PFSK-1 (cell line): Measurements from ENCODE around the gene SELENOP.

Experiments used
- FOXP2 ChIP-seq: optimal IDR thresholded peaks from 2 replicates; pipeline ENCODE3; 2011; ENCODE audit warnings: borderline replicate concordance, control low read depth, inconsistent platforms; ENCODE audit not compliant: insufficient read depth; ENCODE audit errors: extremely low read length, extremely low read depth
- POLR2AphosphoS5 ChIP-seq: IDR thresholded peaks from 2 replicates; pipeline ENCODE4 v1.6.1; 2012; ENCODE audit warnings: low read depth, mild to moderate bottlenecking, control low read depth, low read length, moderate library complexity
- SIN3A ChIP-seq: IDR thresholded peaks from 2 replicates; pipeline ENCODE4 v1.6.1; 2012; ENCODE audit warnings: mild to moderate bottlenecking, low read length, moderate library complexity, borderline replicate concordance; ENCODE audit not compliant: insufficient read depth
- TAF1 ChIP-seq: IDR thresholded peaks from 2 replicates; pipeline ENCODE4 v1.6.1; 2012; ENCODE audit warnings: low read length, control low read depth, borderline replicate concordance; ENCODE audit not compliant: insufficient read depth
- TF ChIP-seq, protein P1 (sequence below), 2 experiments: IDR thresholded peaks; 2 replicates each; pipeline versions ENCODE4 v1.6.1 to v1.8.0; 2011 to 2012; ENCODE audit warnings: low read depth in 2 of 2, low read length in 2 of 2, control low read depth in 1 of 2, inconsistent platforms in 1 of 2, mild to moderate bottlenecking in 1 of 2, moderate library complexity in 1 of 2; ENCODE audit not compliant: insufficient read depth in 1 of 2

DNA sequence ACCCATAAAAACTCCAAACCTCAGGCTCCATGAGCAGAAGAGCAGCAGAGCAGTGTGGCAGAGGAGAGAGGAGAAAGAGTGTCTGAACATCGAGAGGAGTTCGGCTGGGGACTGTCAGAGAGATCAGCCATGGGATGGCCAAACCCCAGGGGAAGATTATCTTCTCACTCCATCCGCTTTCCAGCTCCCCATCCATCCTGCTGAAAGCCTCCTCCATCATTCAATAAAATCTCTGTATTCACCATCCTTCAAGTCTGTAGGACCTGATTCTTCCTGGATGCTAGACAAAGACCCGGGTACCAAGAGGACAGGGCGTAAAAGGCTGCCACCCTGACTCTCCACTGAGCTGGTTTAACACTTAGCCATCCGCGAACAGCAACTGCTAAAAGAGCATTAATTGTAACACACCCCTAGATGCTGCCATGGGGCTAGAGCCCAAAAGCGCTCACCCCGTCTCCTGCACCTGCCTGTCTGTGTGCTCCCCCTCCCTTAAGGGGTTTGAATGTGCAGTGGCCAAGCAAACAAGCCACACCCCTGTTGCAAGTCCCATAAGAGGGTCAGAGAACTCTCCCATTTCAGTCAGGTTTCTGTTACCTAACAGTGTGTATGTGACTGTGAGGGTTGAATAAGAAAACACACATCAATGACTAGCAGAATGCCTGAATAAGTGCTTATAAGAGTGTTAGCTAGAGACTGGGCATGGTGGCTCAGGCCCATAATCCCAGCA is 13.9 kb upstream of the SELENOP start:
- TF ChIP-seq, protein P1, sequence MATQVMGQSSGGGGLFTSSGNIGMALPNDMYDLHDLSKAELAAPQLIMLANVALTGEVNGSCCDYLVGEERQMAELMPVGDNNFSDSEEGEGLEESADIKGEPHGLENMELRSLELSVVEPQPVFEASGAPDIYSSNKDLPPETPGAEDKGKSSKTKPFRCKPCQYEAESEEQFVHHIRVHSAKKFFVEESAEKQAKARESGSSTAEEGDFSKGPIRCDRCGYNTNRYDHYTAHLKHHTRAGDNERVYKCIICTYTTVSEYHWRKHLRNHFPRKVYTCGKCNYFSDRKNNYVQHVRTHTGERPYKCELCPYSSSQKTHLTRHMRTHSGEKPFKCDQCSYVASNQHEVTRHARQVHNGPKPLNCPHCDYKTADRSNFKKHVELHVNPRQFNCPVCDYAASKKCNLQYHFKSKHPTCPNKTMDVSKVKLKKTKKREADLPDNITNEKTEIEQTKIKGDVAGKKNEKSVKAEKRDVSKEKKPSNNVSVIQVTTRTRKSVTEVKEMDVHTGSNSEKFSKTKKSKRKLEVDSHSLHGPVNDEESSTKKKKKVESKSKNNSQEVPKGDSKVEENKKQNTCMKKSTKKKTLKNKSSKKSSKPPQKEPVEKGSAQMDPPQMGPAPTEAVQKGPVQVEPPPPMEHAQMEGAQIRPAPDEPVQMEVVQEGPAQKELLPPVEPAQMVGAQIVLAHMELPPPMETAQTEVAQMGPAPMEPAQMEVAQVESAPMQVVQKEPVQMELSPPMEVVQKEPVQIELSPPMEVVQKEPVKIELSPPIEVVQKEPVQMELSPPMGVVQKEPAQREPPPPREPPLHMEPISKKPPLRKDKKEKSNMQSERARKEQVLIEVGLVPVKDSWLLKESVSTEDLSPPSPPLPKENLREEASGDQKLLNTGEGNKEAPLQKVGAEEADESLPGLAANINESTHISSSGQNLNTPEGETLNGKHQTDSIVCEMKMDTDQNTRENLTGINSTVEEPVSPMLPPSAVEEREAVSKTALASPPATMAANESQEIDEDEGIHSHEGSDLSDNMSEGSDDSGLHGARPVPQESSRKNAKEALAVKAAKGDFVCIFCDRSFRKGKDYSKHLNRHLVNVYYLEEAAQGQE (IDR thresholded peaks at IDR 0.05; ENCODE audit: insufficient read depth in 1 of 2, low read depth in 2 of 2, low read length in 2 of 2) = no peak
- no peak for TF ChIP-seq SIN3A
- TF ChIP-seq TAF1 = no peak
- TF ChIP-seq POLR2AphosphoS5 = no peak
- no peak for TF ChIP-seq FOXP2
